ENCODE results near the gene VCAN.

DNA sequence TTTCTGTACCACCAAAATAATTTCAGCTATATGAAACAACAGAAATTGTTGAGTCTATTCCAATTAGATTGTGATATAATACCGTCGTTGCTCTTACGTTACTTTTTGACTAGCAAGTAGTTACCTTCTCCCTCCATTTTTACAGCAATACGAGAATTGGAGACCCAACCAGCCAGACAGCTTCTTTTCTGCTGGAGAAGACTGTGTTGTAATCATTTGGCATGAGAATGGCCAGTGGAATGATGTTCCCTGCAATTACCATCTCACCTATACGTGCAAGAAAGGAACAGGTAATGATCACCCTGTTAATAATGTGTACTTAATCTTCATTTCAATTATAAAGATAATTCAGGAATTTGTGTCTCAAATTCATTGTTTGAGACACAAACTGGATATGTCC, 100.7 kb downstream of the VCAN start:
- no peak for TF ChIP-seq CTCF (conservative IDR thresholded peaks at IDR 0.05; ENCODE audit: low read depth, low read length)
- TF ChIP-seq RAD21 (IDR thresholded peaks at IDR 0.05; ENCODE audit: low read length) = no peak
- no peak for TF ChIP-seq CEBPB (IDR thresholded peaks at IDR 0.05; ENCODE audit: low read depth, low read length)

Measured in IMR-90 (cell line).